Measurements from ENCODE around the gene TLR10. TPM values are rescaled to one million over a fixed set of nuclear protein-coding genes. Genes with fewer than 3 reads are reported as not detected.

Gene TLR10
- total and polyA plus RNA-seq, 2 of the 13 experiments (the other 11 are each of a cell fraction or from before 2014, with no cell fraction given), result not detected

GRCh38 chr4:38785041-38785790 is 2.4 kb upstream of the TLR10 start:
- Histone ChIP-seq H2AFZ (ENCODE audit: low read length) (no peak overlapping the region), H3K27me3 (ENCODE audit: control insufficient read depth in 1 of 2, insufficient read depth in 2 of 2, low read length in 2 of 2) (0 out of 5 replicates have a peak, but pooled peaks cover 0 to 8% of the 10 kb centered on the region in 2 experiments), H3K9me3 (ENCODE audit: low read length) (no peaks in the 10 kb centered on the region), H3K9ac (ENCODE audit: insufficient read depth, low read depth, low read length) (no peak overlapping the region), H3K4me2 (ENCODE audit: low read depth, low read length) (no peak overlapping the region), H3K4me1 (ENCODE audit: insufficient read depth, low read length) (peaks cover 16% of the 10 kb centered on the region), H3K27ac (ENCODE audit: extremely low read length, insufficient read depth, low read length) (no peak overlapping the region), H4K20me1 (ENCODE audit: insufficient read depth, low read length) (no peaks in the 10 kb centered on the region), H3K79me2 (ENCODE audit: insufficient read depth, low read length) (no peaks in the 10 kb centered on the region), H3K36me3 (replicated peaks in 1 of 2; ENCODE audit: control insufficient read depth in 1 of 2, insufficient read depth in 2 of 2, low read length in 2 of 2) (no peaks in the 10 kb centered on the region), H3K4me3 (replicated peaks in 1 of 3; ENCODE audit: insufficient read depth in 1 of 3, low read depth in 2 of 3, low read length in 3 of 3) (no peak overlapping the region)
- 5% methylated on average over 6 of the region's 6 CpGs for WGBS (ENCODE audit: low lambda C conversion rate)
- DNase-seq (ENCODE audit: low spot score) (no peak), ATAC-seq (no peak), FAIRE-seq (no peak)
- intact Hi-C loops (cut with micrococcal nuclease; ENCODE audit: unreplicated experiment) (no loop called here), in situ Hi-C loops (cut with HindIII; ENCODE audit: extremely low pct_ligation_motif_present, low pct_unique_long_range_greater_than_20kb) (no loop called here)
- BruUV-seq (replicated peaks), result no TSS peak
- POLR2A ChIA-PET, result no interaction called here
- CTCF ChIA-PET (ENCODE audit: low intra/inter-chr PET ratio, low total read pairs), result no interaction called here
- TF ChIP-seq FOXC1 (CRISPR knock-in tag; IDR thresholded peaks at IDR 0.05; ENCODE audit: borderline replicate concordance) (no peak), ZMYM4 (CRISPR knock-in tag; IDR thresholded peaks at IDR 0.05) (no peak), HNF1B (CRISPR knock-in tag; IDR thresholded peaks at IDR 0.05) (no peak), ATF2 (CRISPR knock-in tag; IDR thresholded peaks at IDR 0.05) (no peak), ZNF207 (IDR thresholded peaks at IDR 0.05; ENCODE audit: borderline replicate concordance) (no peak), KMT2B (CRISPR knock-in tag; IDR thresholded peaks at IDR 0.05) (no peak), AKNA (CRISPR knock-in tag; IDR thresholded peaks at IDR 0.05; ENCODE audit: borderline replicate concordance) (no peak), AFF4 (CRISPR knock-in tag; IDR thresholded peaks at IDR 0.05) (no peak), JUN (CRISPR knock-in tag; IDR thresholded peaks at IDR 0.05) (no peak), PRMT3 (CRISPR knock-in tag; IDR thresholded peaks at IDR 0.05; ENCODE audit: borderline replicate concordance, low read depth) (no peak), NONO (IDR thresholded peaks at IDR 0.05) (no peak), NONO (CRISPR knock-in tag; conservative IDR thresholded peaks at IDR 0.05) (no peak)
